ENCODE results near the gene RCOR1. TPM values are rescaled to one million over a fixed set of nuclear protein-coding genes. Genes with fewer than 3 reads are reported as not detected.
"Not testable (repeated sequence)": the region's sequence is repeated elsewhere in the genome, so short reads cannot be mapped to it uniquely, and the experiment has no call there.

The RCOR1 gene
- polyA plus RNA-seq, 1 donor (not counting 4 experiments of a cell fraction or from before 2014, with no cell fraction given): 27.0 TPM

DNA sequence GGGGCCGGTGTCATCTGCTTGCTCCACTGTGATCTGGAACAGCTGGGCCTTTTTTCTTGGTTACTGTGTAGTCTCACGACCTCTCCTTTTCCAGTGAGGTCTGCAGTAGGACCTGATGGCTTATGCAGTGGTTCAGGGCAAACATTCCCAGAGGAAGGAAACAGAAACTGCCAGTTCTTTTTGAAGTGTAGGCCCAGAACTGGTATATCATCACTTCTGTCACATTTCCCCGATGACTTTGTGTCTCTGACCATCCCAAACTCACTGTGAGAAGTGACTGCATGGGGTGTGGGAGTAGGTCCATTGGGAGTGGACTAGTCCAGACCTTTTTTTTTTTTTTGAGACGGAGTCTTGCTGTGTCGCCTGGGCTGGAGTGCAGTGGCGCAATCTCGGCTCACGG is 38.4 kb downstream of the RCOR1 start:
- H4K20me1 ChIP-seq (ENCODE audit: control insufficient read depth, extremely low read depth, insufficient read depth, low read length): peaks cover 15% of the 10 kb centered on the region
- H3K79me2 ChIP-seq (ENCODE audit: control insufficient read depth, insufficient read depth, low read length): peaks cover 85% of the 10 kb centered on the region
- no peak for DNase-seq (ENCODE audit: low read depth, low spot score)
- no peak overlapping the region for H2AFZ ChIP-seq (ENCODE audit: control insufficient read depth, low read length)
- no peak overlapping the region for H3K4me2 ChIP-seq (ENCODE audit: control insufficient read depth, extremely low read depth, insufficient read depth, low read depth, low read length)
- H3K27ac ChIP-seq (ENCODE audit: control insufficient read depth, insufficient read depth, low read length): no peak overlapping the region
- H3K9me1 ChIP-seq (ENCODE audit: control insufficient read depth, extremely low read depth, insufficient read depth, low read length): peaks cover 2% of the 10 kb centered on the region
- no peak overlapping the region for H3K9ac ChIP-seq (ENCODE audit: control insufficient read depth, extremely low read depth, insufficient read depth, low read length)
- no peak overlapping the region for H3K4me3 ChIP-seq (ENCODE audit: control insufficient read depth in 2 of 3, extremely low read depth in 1 of 3, insufficient read depth in 2 of 3, low read depth in 1 of 3, low read length in 3 of 3)
- H3K4me1 ChIP-seq (ENCODE audit: control insufficient read depth, extremely low read depth, insufficient read depth, low read length): no peaks in the 10 kb centered on the region
- no peak for FAIRE-seq
- dilution Hi-C loops (cut with MboI; ENCODE audit: extremely low pct_ligation_motif_present, low sequenced_read_pairs): no loop called here
- no peaks in the 10 kb centered on the region for H3K9me3 ChIP-seq (ENCODE audit: control insufficient read depth, low read depth, low read length)
- no peaks in the 10 kb centered on the region for H3K27me3 ChIP-seq (ENCODE audit: control insufficient read depth, extremely low read depth, insufficient read depth, low read length)
- TF ChIP-seq, protein P1, sequence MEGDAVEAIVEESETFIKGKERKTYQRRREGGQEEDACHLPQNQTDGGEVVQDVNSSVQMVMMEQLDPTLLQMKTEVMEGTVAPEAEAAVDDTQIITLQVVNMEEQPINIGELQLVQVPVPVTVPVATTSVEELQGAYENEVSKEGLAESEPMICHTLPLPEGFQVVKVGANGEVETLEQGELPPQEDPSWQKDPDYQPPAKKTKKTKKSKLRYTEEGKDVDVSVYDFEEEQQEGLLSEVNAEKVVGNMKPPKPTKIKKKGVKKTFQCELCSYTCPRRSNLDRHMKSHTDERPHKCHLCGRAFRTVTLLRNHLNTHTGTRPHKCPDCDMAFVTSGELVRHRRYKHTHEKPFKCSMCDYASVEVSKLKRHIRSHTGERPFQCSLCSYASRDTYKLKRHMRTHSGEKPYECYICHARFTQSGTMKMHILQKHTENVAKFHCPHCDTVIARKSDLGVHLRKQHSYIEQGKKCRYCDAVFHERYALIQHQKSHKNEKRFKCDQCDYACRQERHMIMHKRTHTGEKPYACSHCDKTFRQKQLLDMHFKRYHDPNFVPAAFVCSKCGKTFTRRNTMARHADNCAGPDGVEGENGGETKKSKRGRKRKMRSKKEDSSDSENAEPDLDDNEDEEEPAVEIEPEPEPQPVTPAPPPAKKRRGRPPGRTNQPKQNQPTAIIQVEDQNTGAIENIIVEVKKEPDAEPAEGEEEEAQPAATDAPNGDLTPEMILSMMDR (optimal IDR thresholded peaks at IDR 0.05 in 1 of 3, IDR thresholded peaks at IDR 0.05 in 1 of 3, conservative IDR thresholded peaks at IDR 0.05 in 1 of 3; ENCODE audit: extremely low read depth in 1 of 3, insufficient read depth in 2 of 3, low read length in 3 of 3): no peak
- no peak for TF ChIP-seq EZH2 (IDR thresholded peaks at IDR 0.05; ENCODE audit: low read length)
- H3K36me3 ChIP-seq (ENCODE audit: control insufficient read depth in 2 of 2, extremely low read depth in 1 of 2, insufficient read depth in 2 of 2, low read length in 2 of 2): peaks cover 0 to 6% of the 10 kb centered on the region in 2 experiments

DNA sequence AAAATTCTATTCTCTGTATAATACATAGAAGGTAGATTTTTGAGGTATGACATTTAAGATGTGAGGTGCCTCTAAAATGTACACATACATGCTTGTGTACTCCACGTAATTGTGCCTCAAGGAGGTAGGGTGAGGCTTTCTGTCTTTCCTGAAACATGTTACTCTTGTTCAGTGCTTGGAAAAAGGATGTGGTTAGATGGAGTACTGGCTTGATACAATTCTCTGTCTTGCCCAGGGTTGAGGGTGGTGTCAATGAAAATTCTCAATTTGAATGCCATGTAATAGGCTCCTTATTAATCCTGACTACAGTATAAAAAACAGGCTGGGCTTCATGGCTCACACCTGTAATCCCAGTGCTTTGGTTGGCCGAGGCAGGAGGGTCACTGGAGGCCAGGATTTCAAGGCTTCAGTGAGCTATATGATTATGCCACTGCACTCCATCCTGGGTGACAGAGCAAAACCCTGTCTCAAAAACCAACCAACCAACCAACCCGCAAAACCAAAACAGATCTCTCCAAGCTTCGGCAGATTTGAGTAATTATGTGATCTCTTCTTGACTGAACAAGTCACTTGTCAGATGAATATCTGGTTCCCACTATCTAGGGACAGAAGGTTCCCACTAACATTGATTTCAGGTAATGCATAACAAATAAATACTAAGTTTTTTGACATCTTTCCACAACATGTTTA is 41.6 kb downstream of the RCOR1 start:
- H3K27ac ChIP-seq (ENCODE audit: control insufficient read depth, insufficient read depth, low read length): no peak overlapping the region
- H3K4me3 ChIP-seq (ENCODE audit: control insufficient read depth in 2 of 3, extremely low read depth in 1 of 3, insufficient read depth in 2 of 3, low read depth in 1 of 3, low read length in 3 of 3): no peak overlapping the region
- dilution Hi-C loops (cut with MboI; ENCODE audit: extremely low pct_ligation_motif_present, low sequenced_read_pairs): no loop called here
- peaks cover 0 to 6% of the 10 kb centered on the region in 2 experiments for H3K36me3 ChIP-seq (ENCODE audit: control insufficient read depth in 2 of 2, extremely low read depth in 1 of 2, insufficient read depth in 2 of 2, low read length in 2 of 2)
- DNase-seq (ENCODE audit: low read depth, low spot score) (no peak), FAIRE-seq (no peak)
- no peaks in the 10 kb centered on the region for H3K9me3 ChIP-seq (ENCODE audit: control insufficient read depth, low read depth, low read length)
- H3K27me3 ChIP-seq (ENCODE audit: control insufficient read depth, extremely low read depth, insufficient read depth, low read length): no peaks in the 10 kb centered on the region
- no peak overlapping the region for H3K9ac ChIP-seq (ENCODE audit: control insufficient read depth, extremely low read depth, insufficient read depth, low read length)
- peaks cover 6% of the 10 kb centered on the region for H4K20me1 ChIP-seq (ENCODE audit: control insufficient read depth, extremely low read depth, insufficient read depth, low read length)
- TF ChIP-seq, protein P1 (optimal IDR thresholded peaks at IDR 0.05 in 1 of 3, IDR thresholded peaks at IDR 0.05 in 1 of 3, conservative IDR thresholded peaks at IDR 0.05 in 1 of 3; ENCODE audit: extremely low read depth in 1 of 3, insufficient read depth in 2 of 3, low read length in 3 of 3): no peak
- no peak for TF ChIP-seq EZH2 (IDR thresholded peaks at IDR 0.05; ENCODE audit: low read length)
- H3K9me1 ChIP-seq (ENCODE audit: control insufficient read depth, extremely low read depth, insufficient read depth, low read length): peaks cover 2% of the 10 kb centered on the region
- H3K4me2 ChIP-seq (ENCODE audit: control insufficient read depth, extremely low read depth, insufficient read depth, low read depth, low read length): no peak overlapping the region
- H2AFZ ChIP-seq (ENCODE audit: control insufficient read depth, low read length): no peak overlapping the region
- peaks cover 84% of the 10 kb centered on the region for H3K79me2 ChIP-seq (ENCODE audit: control insufficient read depth, insufficient read depth, low read length)
- no peaks in the 10 kb centered on the region for H3K4me1 ChIP-seq (ENCODE audit: control insufficient read depth, extremely low read depth, insufficient read depth, low read length)

DNA sequence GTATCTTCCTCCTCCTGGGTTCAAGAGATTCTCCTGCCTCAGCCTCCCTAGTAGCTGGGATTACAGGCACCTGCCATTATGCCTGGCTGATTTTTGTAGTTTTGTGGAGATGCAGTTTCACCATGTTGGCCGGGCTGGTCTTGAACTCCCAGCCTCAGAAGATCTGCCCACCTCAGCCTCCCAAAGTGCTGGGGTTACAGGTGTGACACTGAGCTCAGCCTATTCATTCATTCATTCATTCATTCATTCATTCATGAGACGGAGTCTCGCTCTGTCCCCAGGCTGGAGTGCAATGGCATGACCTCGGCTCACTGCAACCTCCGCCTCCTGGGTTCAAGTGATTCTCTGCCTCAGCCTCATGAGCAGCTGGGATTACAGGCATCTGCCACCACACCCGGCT is 47.2 kb downstream of the RCOR1 start:
- FAIRE-seq; DNase-seq (ENCODE audit: low read depth, low spot score); H3K4me1 ChIP-seq (ENCODE audit: control insufficient read depth, extremely low read depth, insufficient read depth, low read length); dilution Hi-C loops (cut with MboI; ENCODE audit: extremely low pct_ligation_motif_present, low sequenced_read_pairs); H3K36me3 ChIP-seq (ENCODE audit: control insufficient read depth in 2 of 2, extremely low read depth in 1 of 2, insufficient read depth in 2 of 2, low read length in 2 of 2); H3K4me3 ChIP-seq (ENCODE audit: control insufficient read depth in 2 of 3, extremely low read depth in 1 of 3, insufficient read depth in 2 of 3, low read depth in 1 of 3, low read length in 3 of 3); H3K9me1 ChIP-seq (ENCODE audit: control insufficient read depth, extremely low read depth, insufficient read depth, low read length); H3K27ac ChIP-seq (ENCODE audit: control insufficient read depth, insufficient read depth, low read length); H3K9me3 ChIP-seq (ENCODE audit: control insufficient read depth, low read depth, low read length); H2AFZ ChIP-seq (ENCODE audit: control insufficient read depth, low read length); H3K4me2 ChIP-seq (ENCODE audit: control insufficient read depth, extremely low read depth, insufficient read depth, low read depth, low read length); H4K20me1 ChIP-seq (ENCODE audit: control insufficient read depth, extremely low read depth, insufficient read depth, low read length); H3K9ac ChIP-seq (ENCODE audit: control insufficient read depth, extremely low read depth, insufficient read depth, low read length); H3K27me3 ChIP-seq (ENCODE audit: control insufficient read depth, extremely low read depth, insufficient read depth, low read length): not testable (repeated sequence)
- peaks cover 88% of the 10 kb centered on the region for H3K79me2 ChIP-seq (ENCODE audit: control insufficient read depth, insufficient read depth, low read length)

Data from keratinocyte (primary cell).